RWPE1 (cell line): ENCODE data around the gene DUOX1.
"Not testable (repeated sequence)": the region's sequence is repeated elsewhere in the genome, so short reads cannot be mapped to it uniquely, and the experiment has no call there.

ENCODE experiments used
- CTCF ChIA-PET: fragments of 350-600 bp; sonication (Branson Sonifier 250); formaldehyde crosslinking; extraction: SDS; loops from one replicate; lab custom pipeline; 2021; lab: Yijun Ruan, JAX
- POLR2A ChIA-PET: fragments of 400-600 bp; formaldehyde crosslinking; extraction: SDS; loops from one replicate; lab custom pipeline; 2020; ENCODE audit warnings: antibody characterized with exemption; ENCODE audit not compliant: low non-redundant PET; lab: Yijun Ruan, JAX
- DNase-seq: peaks from one replicate; pipeline ENCODE4 v3.0.0; 2012; ENCODE audit warnings: low spot score
- H3K27ac ChIP-seq: fragments of 450-650 bp; 2 replicates; pipeline ENCODE4 v1.5.1; 2017
- CTCF ChIP-seq: fragments of 450-650 bp; conservative IDR thresholded peaks from 2 replicates; pipeline ENCODE4 v1.5.1; 2017; ENCODE audit warnings: low read depth, mild to moderate bottlenecking

DUOX1 gene

DNA sequence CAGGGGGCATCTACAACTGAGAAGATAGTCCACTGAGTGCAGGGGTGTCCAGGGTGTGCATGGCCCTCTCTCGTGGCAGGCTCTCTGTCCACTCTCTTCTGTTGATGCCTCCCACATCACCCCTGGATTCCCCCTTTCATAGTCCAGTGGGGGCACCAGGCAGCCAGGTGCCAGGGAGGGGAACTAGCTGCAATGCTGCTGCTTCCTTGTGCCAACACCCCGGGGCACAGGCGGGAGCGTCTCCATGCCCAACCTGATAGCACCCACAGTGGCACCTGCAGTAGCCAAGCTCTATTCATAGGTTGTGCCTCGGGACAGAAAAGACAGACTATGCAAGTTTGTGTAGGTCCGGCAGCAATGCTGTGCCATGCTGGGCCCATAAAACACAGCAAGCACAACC lies 27.6 kb upstream of the DUOX1 start:
- H3K27ac ChIP-seq = no peak overlapping the region
- CTCF ChIA-PET = interaction anchor here (1.0 kb wide), 1 partner anchor 25 kb away, joined by 3 read pairs; no protein-coding TSS in a partner anchor
- POLR2A ChIA-PET = no interaction called here
- no peak for TF ChIP-seq CTCF
- DNase-seq = no peak

- DNase-seq, POLR2A ChIA-PET, H3K27ac ChIP-seq: not testable (repeated sequence)
- CTCF ChIA-PET = interaction anchor here (0.6 kb wide), 1 partner anchor 196 kb away, joined by 3 read pairs; no protein-coding TSS in a partner anchor
Observed at GRCh38 chr15:45104170-45104569, 25.6 kb upstream of the DUOX1 start.

- ChIA-PET POLR2A (no interaction called here), CTCF (interaction anchor here (0.5 kb wide), 1 partner anchor 93 kb away, joined by 4 read pairs; no protein-coding TSS in a partner anchor)
- no peak overlapping the region for H3K27ac ChIP-seq
- TF ChIP-seq CTCF = no peak
- DNase-seq = no peak
Observed at GRCh38 chr15:45105586-45105985, 24.2 kb upstream of the DUOX1 start.

GRCh38 chr15:45106002-45106790 lies 23.6 kb upstream of the DUOX1 start:
- ChIA-PET CTCF (interaction anchor here (0.7 kb wide), 1 partner anchor 12 kb away, joined by 4 read pairs; no protein-coding TSS in a partner anchor), POLR2A (no interaction called here)
- TF ChIP-seq CTCF = no peak
- DNase-seq = no peak
- no peak overlapping the region for H3K27ac ChIP-seq

GRCh38 chr15:45107941-45108630 lies 21.7 kb upstream of the DUOX1 start:
- H3K27ac ChIP-seq = no peak overlapping the region
- TF ChIP-seq CTCF = no peak
- POLR2A ChIA-PET = no interaction called here
- DNase-seq = no peak
- CTCF ChIA-PET = no interaction called here

GRCh38 chr15:45110256-45110820 lies 19.5 kb upstream of the DUOX1 start:
- H3K27ac ChIP-seq = no peak overlapping the region
- DNase-seq = no peak
- CTCF ChIA-PET = interaction anchor here (0.7 to 1.2 kb wide), 2 partner anchors 8 to 169 kb away, joined by 3 to 4 read pairs; no protein-coding TSS in a partner anchor
- no peak for TF ChIP-seq CTCF
- POLR2A ChIA-PET = no interaction called here
